ENCODE results near the gene MARCHF9. TPM values are rescaled to one million over a fixed set of nuclear protein-coding genes. Genes with fewer than 3 reads are reported as not detected.

The MARCHF9 gene
- total RNA-seq, 1 experiment from 2014 or later: 21.8 TPM

GRCh38 chr12:57808351-57808750, 53.4 kb downstream of the MARCHF9 start:
- no peak for ATAC-seq
- Histone ChIP-seq H3K9ac (ENCODE audit: low read length) (no peak overlapping the region), H4K20me1 (ENCODE audit: insufficient read depth) (no peaks in the 10 kb centered on the region), H3K9me2 (ENCODE audit: insufficient read depth) (no peaks in the 10 kb centered on the region), H3K27me3 (ENCODE audit: insufficient read depth, low read length) (no peaks in the 10 kb centered on the region), H3K4me1 (ENCODE audit: control insufficient read depth in 1 of 2, insufficient read depth in 2 of 2, low read length in 2 of 2) (peaks cover 0 to 16% of the 10 kb centered on the region in 2 experiments; a peak in 2 of 4 replicates), H2AFZ (ENCODE audit: low read depth, low read length, poor library complexity, severe bottlenecking) (no peak overlapping the region), H3K4me2 (ENCODE audit: low read length) (no peak overlapping the region), H3K9me3 (ENCODE audit: control insufficient read depth in 1 of 2, insufficient read depth in 1 of 2, low read depth in 1 of 2, low read length in 2 of 2) (no peaks in the 10 kb centered on the region), H3K36me3 (ENCODE audit: control insufficient read depth in 1 of 2, insufficient read depth in 2 of 2, low read length in 2 of 2) (no peaks in the 10 kb centered on the region), H3K4me3 (replicated peaks in 1 of 2; ENCODE audit: low read depth in 1 of 2, low read length in 2 of 2) (no peak overlapping the region), H3K79me2 (ENCODE audit: insufficient read depth, low read length) (no peaks in the 10 kb centered on the region), H3K27ac (ENCODE audit: low read depth, low read length) (no peak overlapping the region)
- TF ChIP-seq EGR1 (IDR thresholded peaks at IDR 0.05; ENCODE audit: low read depth): no peak
- TF ChIP-seq JUND (IDR thresholded peaks at IDR 0.05): no peak
- TF ChIP-seq POLR2AphosphoS5 (IDR thresholded peaks at IDR 0.05; ENCODE audit: low read depth, low read length): no peak
- TF ChIP-seq ZBTB33 (IDR thresholded peaks at IDR 0.05; ENCODE audit: extremely low read depth, insufficient replicate concordance, low read length): no peak
- TF ChIP-seq TCF7L2 (IDR thresholded peaks at IDR 0.05; ENCODE audit: borderline replicate concordance, extremely low read depth, insufficient read depth, insufficient read length): no peak
- TF ChIP-seq FOSL1 (IDR thresholded peaks at IDR 0.05; ENCODE audit: low read depth): no peak
- TF ChIP-seq CEBPB (IDR thresholded peaks at IDR 0.05; ENCODE audit: low read depth): no peak
- no peak for TF ChIP-seq EZH2 (IDR thresholded peaks at IDR 0.05)
- no peak for TF ChIP-seq ATF3 (IDR thresholded peaks at IDR 0.05)
- no peak for TF ChIP-seq ZNF274 (IDR thresholded peaks at IDR 0.05; ENCODE audit: low read depth, low read length)
- intact Hi-C loops (cut with micrococcal nuclease): no loop called here
- no peak for DNase-seq (ENCODE audit: low read depth, low spot score)
- ChIA-PET POLR2A (no interaction called here), RAD21 (ENCODE audit: low non-redundant PET in 1 of 2, low total read pairs in 2 of 2, uncharacterized antibody in 2 of 2, unreplicated experiment in 2 of 2) (no interaction called here), CTCF (no interaction called here)
- BruUV-seq (replicated peaks): no TSS peak

All from HCT116 (cell line).